GM12878 (cell line): ENCODE results near the gene TSEN34. TPM values are rescaled to one million over a fixed set of nuclear protein-coding genes. Genes with fewer than 3 reads are reported as not detected.

Experiments
- ATAC-seq: fragments of 200-7000 bp; cut with Tn5 transposase; 3 replicates; pipeline ENCODE4 v1.9.1; 2020; ENCODE audit warnings: mild to moderate bottlenecking, moderate library complexity
- BruUV-seq: library from RNA; stranded (reverse); fragments of 400-500 nt; replicated peaks from 2 replicates; lab custom pipeline; 2021; lab: Mats Ljungman, UMichigan
- CTCF ChIA-PET: fragments of 300-600 bp; sonication (Branson Sonifier 250); formaldehyde crosslinking; extraction: SDS; loops from one replicate; lab custom pipeline; 2021; ENCODE audit warnings: inconsistent platforms; lab: Yijun Ruan, JAX
- POLR2A ChIA-PET: fragments of 350-600 bp; formaldehyde crosslinking; extraction: SDS; loops from one replicate; lab custom pipeline; 2021; ENCODE audit warnings: inconsistent platforms; lab: Charles Lee
- RAD21 ChIA-PET: fragments of 300-600 bp; sonication (Branson Sonifier 250); formaldehyde crosslinking; loops from one replicate; lab custom pipeline; 2023; ENCODE audit warnings: antibody characterized with exemption; ENCODE audit not compliant: unreplicated experiment; lab: Charles Lee
- SMC1A ChIA-PET: fragments of 300-600 bp; sonication (Branson Sonifier 250); formaldehyde crosslinking; loops from one replicate; lab custom pipeline; 2023; ENCODE audit not compliant: unreplicated experiment, uncharacterized antibody; lab: Charles Lee
- DNase-seq: peaks from one replicate; pipeline ENCODE4 v3.0.0-alpha.2; 2011; ENCODE audit warnings: low read depth, low spot score
- FAIRE-seq: peaks from 3 replicates; lab custom pipeline; 2011; peaks lifted over from hg19 to GRCh38; lab: Jason Lieb, UNC
- H2AFZ ChIP-seq: 2 replicates; pipeline ENCODE4 v1.6.0; 2011; ENCODE audit warnings: low read depth, low read length, control low read depth; ENCODE audit not compliant: control insufficient read depth
- H3K27ac ChIP-seq: 2 replicates; pipeline ENCODE4 v1.5.1; 2011; ENCODE audit warnings: control low read depth; ENCODE audit not compliant: control insufficient read depth, insufficient read depth
- H3K27me3 ChIP-seq, 2 experiments: replicated peaks in 1 of 2; 2 replicates each; pipeline versions ENCODE4 v1.6.0 to v1.6.1; 2011; ENCODE audit warnings: low read length in 1 of 2; ENCODE audit not compliant: control insufficient read depth in 2 of 2, insufficient read depth in 2 of 2
- H3K36me3 ChIP-seq, 2 experiments: 2 replicates each; pipeline ENCODE4 v1.5.1; 2011; ENCODE audit warnings: low read length in 1 of 2; ENCODE audit not compliant: control insufficient read depth in 2 of 2, insufficient read depth in 2 of 2
- H3K4me1 ChIP-seq: 2 replicates; pipeline ENCODE4 v1.6.1; 2011; ENCODE audit warnings: mild to moderate bottlenecking, low read length, moderate library complexity, mixed read lengths; ENCODE audit not compliant: control insufficient read depth, insufficient read depth
- H3K4me2 ChIP-seq: 2 replicates; pipeline ENCODE4 v1.6.0; 2011; ENCODE audit warnings: control low read depth; ENCODE audit not compliant: control insufficient read depth, insufficient read depth
- H3K4me3 ChIP-seq: fragments of 200-600 bp; sonication (generic); 2 replicates; pipeline ENCODE4 v1.5.1; 2016
- H3K79me2 ChIP-seq: 2 replicates; pipeline ENCODE4 v1.6.0; 2011; ENCODE audit warnings: low read length; ENCODE audit not compliant: control insufficient read depth, insufficient read depth
- H3K9ac ChIP-seq: 2 replicates; pipeline ENCODE4 v1.8.0; 2011; ENCODE audit warnings: low read length, control low read depth, mixed read lengths; ENCODE audit not compliant: control insufficient read depth, insufficient read depth
- H3K9me3 ChIP-seq: replicated peaks from 3 replicates; pipeline ENCODE4 v1.5.1; 2011; ENCODE audit warnings: mild to moderate bottlenecking, low read length; ENCODE audit not compliant: control insufficient read depth, insufficient read depth
- H4K20me1 ChIP-seq: 2 replicates; pipeline ENCODE4 v1.6.0; 2011; ENCODE audit not compliant: control insufficient read depth, insufficient read depth
- BACH1 ChIP-seq: fragments of 450-650 bp; IDR thresholded peaks from 2 replicates; pipeline ENCODE4 v1.6.1; 2017; ENCODE audit warnings: mild to moderate bottlenecking, borderline replicate concordance
- CBFB ChIP-seq: IDR thresholded peaks from 2 replicates; pipeline ENCODE4 v1.6.1; 2016; ENCODE audit warnings: antibody characterized with exemption, low read depth
- CBX5 ChIP-seq: sonication (generic); IDR thresholded peaks from 2 replicates; pipeline ENCODE4 v1.6.1; 2016; ENCODE audit warnings: low read depth, moderate library complexity, mild to moderate bottlenecking, inconsistent platforms
- CHD2 ChIP-seq: IDR thresholded peaks from 2 replicates; pipeline ENCODE4 v1.6.1; 2011; ENCODE audit warnings: low read depth, low read length, improper control_type of control experiment, borderline replicate concordance
- MTA2 ChIP-seq: fragments of 450-650 bp; IDR thresholded peaks from 2 replicates; pipeline ENCODE4 v1.6.1; 2016; ENCODE audit warnings: low read depth, mild to moderate bottlenecking, moderate library complexity
- POLR2AphosphoS5 ChIP-seq: IDR thresholded peaks from 2 replicates; pipeline ENCODE4 v1.6.1; 2011; ENCODE audit warnings: mild to moderate bottlenecking, low read length, inconsistent platforms
- SIX5 ChIP-seq: IDR thresholded peaks from 2 replicates; pipeline ENCODE4 v1.6.1; 2011; ENCODE audit warnings: mild to moderate bottlenecking, low read depth, low read length, moderate library complexity; ENCODE audit not compliant: severe bottlenecking
- SUZ12 ChIP-seq: fragments of 200-600 bp; sonication (generic); IDR thresholded peaks from one replicate; pipeline ENCODE4 v1.6.1; 2018; ENCODE audit warnings: antibody characterized with exemption, mild to moderate bottlenecking; ENCODE audit not compliant: unreplicated experiment
- TCF7 ChIP-seq: IDR thresholded peaks from 2 replicates; pipeline ENCODE4 v1.6.1; 2014; ENCODE audit warnings: antibody characterized with exemption, borderline replicate concordance
- ZBED1 ChIP-seq: IDR thresholded peaks from 2 replicates; pipeline ENCODE4 v1.6.1; 2016; ENCODE audit warnings: borderline replicate concordance
- ZNF207 ChIP-seq: fragments of 450-650 bp; IDR thresholded peaks from 2 replicates; pipeline ENCODE4 v1.6.1; 2014; ENCODE audit warnings: antibody characterized with exemption, mild to moderate bottlenecking, borderline replicate concordance
- ZNF622 ChIP-seq: fragments of 450-650 bp; IDR thresholded peaks from 2 replicates; pipeline ENCODE4 v1.6.1; 2017; ENCODE audit warnings: mild to moderate bottlenecking, inconsistent platforms
- WGBS: methylation state at CpG from one replicate; pipeline ENCODE4 v1.1.6; 2016; ENCODE audit warnings: low lambda C conversion rate; ENCODE audit not compliant: insufficient replicate concordance, insufficient coverage; ENCODE audit errors: missing lambda C conversion rate; 5-methylcytosine and 5-hydroxymethylcytosine counted together
- in situ Hi-C: fragments of 300-500 bp; cut with MboI; formaldehyde crosslinking; loops from 9 replicates; pipeline ENCODE4 v1.14.3; 2018; ENCODE audit warnings: mixed read lengths
- intact Hi-C: fragments of 100-400 bp; cut with micrococcal nuclease; formaldehyde crosslinking; loops from one replicate; pipeline ENCODE4 v1.14.2; 2022; ENCODE audit not compliant: unreplicated experiment
- polyA plus RNA-seq, 11 experiments: library from polyadenylated mRNA; depleted of rRNA in 4 of 11; unstranded in 6 of 11; stranded (reverse) in 5 of 11; fragments of >200 nt; fragmentation: Nextera tagmentation in 4 of 11; fragmentation: Illumina TruSeq in 1 of 11; extraction: Ambion mirVana in 4 of 11; extraction: Trizol in 1 of 11; gene quantifications; 1 replicate in 1 of 11; 2 replicates in 10 of 11; pipeline versions ENCODE4 v1.2.1 to v1.2.3, GENCODE V29; 2011 to 2016; ENCODE audit warnings: inconsistent platforms in 2 of 11, missing spikeins in 2 of 11, low read depth in 1 of 11
- total RNA-seq, 4 experiments: library from RNA; depleted of rRNA in 3 of 4; stranded (reverse); fragments of >200 nt in 3 of 4; fragmentation: Illumina TruSeq in 1 of 4; extraction: Trizol in 1 of 4; gene quantifications; 2 replicates each; pipeline versions ENCODE4 v1.2.1 to v1.2.3, GENCODE V29; 2013 to 2021
- TF ChIP-seq, protein P1 (sequence below): IDR thresholded peaks from 2 replicates; pipeline ENCODE4 v1.6.1; 2012; ENCODE audit warnings: low read depth, low read length, improper control_type of control experiment
- TF ChIP-seq, protein P2 (sequence below): fragments of 450-650 bp; conservative IDR thresholded peaks from 2 replicates; pipeline ENCODE4 v1.6.1; 2017; ENCODE audit warnings: mild to moderate bottlenecking, moderate library complexity
- TF ChIP-seq, protein P3 (sequence below), 3 experiments: IDR thresholded peaks in 2 of 3; conservative IDR thresholded peaks in 1 of 3; 2 replicates each; pipeline ENCODE4 v1.5.1; 2011; ENCODE audit warnings: low read depth in 3 of 3, low read length in 3 of 3, mild to moderate bottlenecking in 3 of 3, control low read depth in 2 of 3, moderate library complexity in 2 of 3, inconsistent platforms in 1 of 3, mixed read lengths in 1 of 3; ENCODE audit not compliant: control insufficient read depth in 2 of 3, insufficient read depth in 1 of 3; ENCODE audit errors: extremely low read depth in 1 of 3
- TF ChIP-seq, protein P4 (sequence below): fragments of 450-650 bp; IDR thresholded peaks from 2 replicates; pipeline ENCODE4 v1.6.1; 2018; ENCODE audit warnings: borderline replicate concordance, mild to moderate bottlenecking; ENCODE audit not compliant: partially characterized antibody

The TSEN34 gene
- total and polyA plus RNA-seq, 10 of the 15 experiments (the other 5 are each of a cell fraction or from before 2014, with no cell fraction given), result 1.0 to 35.9 (median 16.8) TPM

DNA sequence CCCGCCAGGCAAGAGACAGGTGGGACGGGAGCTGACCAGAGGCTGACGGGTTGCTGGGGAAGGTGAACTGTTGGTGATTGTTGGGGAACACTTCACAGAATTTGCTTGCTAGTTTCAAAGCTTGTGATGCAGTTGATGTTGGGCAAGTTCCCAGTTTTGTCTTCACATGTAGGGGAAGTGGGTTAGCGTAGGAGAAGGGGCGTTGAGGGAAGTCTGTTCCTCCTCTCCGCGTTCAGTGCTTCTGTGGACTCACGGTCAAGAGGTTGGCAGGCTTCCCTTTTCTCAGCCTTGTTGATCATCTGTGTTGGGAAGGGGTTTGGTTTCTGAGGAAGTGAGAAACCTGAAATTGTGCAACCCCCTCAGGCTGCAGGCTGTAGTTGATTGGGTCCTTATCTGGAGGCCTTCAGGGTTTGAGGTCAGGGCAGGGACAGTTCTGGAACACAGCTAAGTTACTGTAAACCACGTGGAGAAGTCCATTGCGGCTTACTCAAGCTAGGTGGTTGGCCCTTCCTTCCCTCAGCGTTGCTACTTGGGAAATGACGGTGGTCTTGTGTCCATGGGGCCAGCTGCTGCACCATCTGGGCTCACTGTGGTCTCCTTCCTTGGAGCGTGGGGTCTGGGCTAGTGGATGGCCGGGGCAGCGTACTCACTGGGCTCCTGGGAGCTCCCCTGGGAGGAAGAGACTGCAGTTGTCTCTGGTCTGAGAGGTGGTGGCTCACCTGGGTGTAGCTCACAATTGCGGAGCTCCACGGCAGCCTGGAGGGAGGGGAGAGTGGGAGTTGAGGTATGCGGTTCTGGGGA, 17.1 kb downstream of the TSEN34 start (continued):
- no peak for TF ChIP-seq SIX5
- TF ChIP-seq TCF7, result peak; percentile 56; the same call in 1 of the 2 replicates
- TF ChIP-seq CBX5, result no peak
- TF ChIP-seq, protein P1, sequence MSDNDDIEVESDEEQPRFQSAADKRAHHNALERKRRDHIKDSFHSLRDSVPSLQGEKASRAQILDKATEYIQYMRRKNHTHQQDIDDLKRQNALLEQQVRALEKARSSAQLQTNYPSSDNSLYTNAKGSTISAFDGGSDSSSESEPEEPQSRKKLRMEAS, result no peak
- 0 out of 2 replicates have a peak, but pooled peaks have one; percentile 31 for TF ChIP-seq ZNF207
- TF ChIP-seq POLR2AphosphoS5, result peak; percentile 92
- TF ChIP-seq CHD2, result no peak
- TF ChIP-seq, protein P2, sequence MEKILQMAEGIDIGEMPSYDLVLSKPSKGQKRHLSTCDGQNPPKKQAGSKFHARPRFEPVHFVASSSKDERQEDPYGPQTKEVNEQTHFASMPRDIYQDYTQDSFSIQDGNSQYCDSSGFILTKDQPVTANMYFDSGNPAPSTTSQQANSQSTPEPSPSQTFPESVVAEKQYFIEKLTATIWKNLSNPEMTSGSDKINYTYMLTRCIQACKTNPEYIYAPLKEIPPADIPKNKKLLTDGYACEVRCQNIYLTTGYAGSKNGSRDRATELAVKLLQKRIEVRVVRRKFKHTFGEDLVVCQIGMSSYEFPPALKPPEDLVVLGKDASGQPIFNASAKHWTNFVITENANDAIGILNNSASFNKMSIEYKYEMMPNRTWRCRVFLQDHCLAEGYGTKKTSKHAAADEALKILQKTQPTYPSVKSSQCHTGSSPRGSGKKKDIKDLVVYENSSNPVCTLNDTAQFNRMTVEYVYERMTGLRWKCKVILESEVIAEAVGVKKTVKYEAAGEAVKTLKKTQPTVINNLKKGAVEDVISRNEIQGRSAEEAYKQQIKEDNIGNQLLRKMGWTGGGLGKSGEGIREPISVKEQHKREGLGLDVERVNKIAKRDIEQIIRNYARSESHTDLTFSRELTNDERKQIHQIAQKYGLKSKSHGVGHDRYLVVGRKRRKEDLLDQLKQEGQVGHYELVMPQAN, result peak; percentile 17; the same call in 1 of the 2 replicates
- TF ChIP-seq BACH1, result peak; percentile 60
- peak; percentile 82; the same call in 1 of the 2 replicates for TF ChIP-seq CBFB

DNA sequence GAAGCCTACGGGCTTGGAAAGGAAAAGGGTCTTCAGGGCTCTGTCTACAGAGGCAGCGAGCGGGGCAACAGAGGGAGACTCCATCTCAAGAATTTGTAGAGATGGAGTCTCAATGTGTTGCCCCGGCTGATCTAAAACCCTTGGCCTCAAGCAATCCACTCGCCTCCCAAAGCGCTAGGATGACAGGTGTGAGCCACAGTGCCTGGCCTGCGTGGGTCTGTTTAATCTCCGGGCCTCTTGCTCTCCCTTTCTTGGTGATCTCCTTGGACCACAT, 17.6 kb downstream of the TSEN34 start:
- H3K36me3 ChIP-seq, result peaks cover 19 to 22% of the 10 kb centered on the region in 2 experiments
- TF ChIP-seq, protein P3, sequence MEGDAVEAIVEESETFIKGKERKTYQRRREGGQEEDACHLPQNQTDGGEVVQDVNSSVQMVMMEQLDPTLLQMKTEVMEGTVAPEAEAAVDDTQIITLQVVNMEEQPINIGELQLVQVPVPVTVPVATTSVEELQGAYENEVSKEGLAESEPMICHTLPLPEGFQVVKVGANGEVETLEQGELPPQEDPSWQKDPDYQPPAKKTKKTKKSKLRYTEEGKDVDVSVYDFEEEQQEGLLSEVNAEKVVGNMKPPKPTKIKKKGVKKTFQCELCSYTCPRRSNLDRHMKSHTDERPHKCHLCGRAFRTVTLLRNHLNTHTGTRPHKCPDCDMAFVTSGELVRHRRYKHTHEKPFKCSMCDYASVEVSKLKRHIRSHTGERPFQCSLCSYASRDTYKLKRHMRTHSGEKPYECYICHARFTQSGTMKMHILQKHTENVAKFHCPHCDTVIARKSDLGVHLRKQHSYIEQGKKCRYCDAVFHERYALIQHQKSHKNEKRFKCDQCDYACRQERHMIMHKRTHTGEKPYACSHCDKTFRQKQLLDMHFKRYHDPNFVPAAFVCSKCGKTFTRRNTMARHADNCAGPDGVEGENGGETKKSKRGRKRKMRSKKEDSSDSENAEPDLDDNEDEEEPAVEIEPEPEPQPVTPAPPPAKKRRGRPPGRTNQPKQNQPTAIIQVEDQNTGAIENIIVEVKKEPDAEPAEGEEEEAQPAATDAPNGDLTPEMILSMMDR (IDR thresholded peaks at IDR 0.05 in 2 of 3, conservative IDR thresholded peaks at IDR 0.05 in 1 of 3; ENCODE audit: control insufficient read depth in 2 of 3, extremely low read depth in 1 of 3, insufficient read depth in 1 of 3, low read depth in 3 of 3, low read length in 3 of 3), result no peak
- TF ChIP-seq ZNF622 (no peak), SUZ12 (no peak), ZBED1 (no peak), MTA2 (no peak)
- TF ChIP-seq, protein P4, sequence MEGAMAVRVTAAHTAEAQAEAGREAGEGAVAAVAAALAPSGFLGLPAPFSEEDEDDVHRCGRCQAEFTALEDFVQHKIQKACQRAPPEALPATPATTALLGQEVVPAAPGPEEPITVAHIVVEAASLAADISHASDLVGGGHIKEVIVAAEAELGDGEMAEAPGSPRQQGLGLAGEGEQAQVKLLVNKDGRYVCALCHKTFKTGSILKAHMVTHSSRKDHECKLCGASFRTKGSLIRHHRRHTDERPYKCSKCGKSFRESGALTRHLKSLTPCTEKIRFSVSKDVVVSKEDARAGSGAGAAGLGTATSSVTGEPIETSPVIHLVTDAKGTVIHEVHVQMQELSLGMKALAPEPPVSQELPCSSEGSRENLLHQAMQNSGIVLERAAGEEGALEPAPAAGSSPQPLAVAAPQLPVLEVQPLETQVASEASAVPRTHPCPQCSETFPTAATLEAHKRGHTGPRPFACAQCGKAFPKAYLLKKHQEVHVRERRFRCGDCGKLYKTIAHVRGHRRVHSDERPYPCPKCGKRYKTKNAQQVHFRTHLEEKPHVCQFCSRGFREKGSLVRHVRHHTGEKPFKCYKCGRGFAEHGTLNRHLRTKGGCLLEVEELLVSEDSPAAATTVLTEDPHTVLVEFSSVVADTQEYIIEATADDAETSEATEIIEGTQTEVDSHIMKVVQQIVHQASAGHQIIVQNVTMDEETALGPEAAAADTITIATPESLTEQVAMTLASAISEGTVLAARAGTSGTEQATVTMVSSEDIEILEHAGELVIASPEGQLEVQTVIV, result no peak

More for the DNA sequence above, 17.6 kb downstream of the TSEN34 start:
- Histone ChIP-seq H3K4me2 (0 out of 2 replicates have a peak overlapping the region, but pooled peaks have one; percentile 2), H3K4me1 (peaks cover 58% of the 10 kb centered on the region), H3K79me2 (peaks cover 29% of the 10 kb centered on the region), H3K27me3 (no peaks in the 10 kb centered on the region), H3K9ac (no peak overlapping the region), H3K27ac (peak overlapping the region; percentile 10; the same call in 1 of the 2 replicates), H3K9me3 (no peaks in the 10 kb centered on the region), H3K4me3 (no peak overlapping the region), H4K20me1 (peaks cover 12% of the 10 kb centered on the region), H2AFZ (no peak overlapping the region)
- BruUV-seq, result no TSS peak
- DNase-seq (no peak), FAIRE-seq (no peak), ATAC-seq (peak; percentile 3)
- POLR2A ChIA-PET, result interaction anchor here (0.5 to 2.2 kb wide), 3 partner anchors 17 to 1305 kb away, joined by 3 to 12 read pairs (median 3); partner anchors contain the start of genes MBOAT7 and TSEN34
- WGBS, result 55% methylated on average over 8 of the region's 8 CpGs
- RAD21 ChIA-PET, result interaction anchor here (1.5 kb wide), 1 partner anchor 20 kb away, joined by 4 read pairs; no protein-coding TSS in a partner anchor
- CTCF ChIA-PET, result no interaction called here
- in situ Hi-C loops, result no loop called here
- intact Hi-C loops, result no loop called here
- SMC1A ChIA-PET, result interaction anchor here (1.0 to 1.2 kb wide), 2 partner anchors 12 to 14 kb away, joined by 3 to 4 read pairs; no protein-coding TSS in a partner anchor
